Measurements from ENCODE around the gene KIF1B.

KIF1B gene

DNA sequence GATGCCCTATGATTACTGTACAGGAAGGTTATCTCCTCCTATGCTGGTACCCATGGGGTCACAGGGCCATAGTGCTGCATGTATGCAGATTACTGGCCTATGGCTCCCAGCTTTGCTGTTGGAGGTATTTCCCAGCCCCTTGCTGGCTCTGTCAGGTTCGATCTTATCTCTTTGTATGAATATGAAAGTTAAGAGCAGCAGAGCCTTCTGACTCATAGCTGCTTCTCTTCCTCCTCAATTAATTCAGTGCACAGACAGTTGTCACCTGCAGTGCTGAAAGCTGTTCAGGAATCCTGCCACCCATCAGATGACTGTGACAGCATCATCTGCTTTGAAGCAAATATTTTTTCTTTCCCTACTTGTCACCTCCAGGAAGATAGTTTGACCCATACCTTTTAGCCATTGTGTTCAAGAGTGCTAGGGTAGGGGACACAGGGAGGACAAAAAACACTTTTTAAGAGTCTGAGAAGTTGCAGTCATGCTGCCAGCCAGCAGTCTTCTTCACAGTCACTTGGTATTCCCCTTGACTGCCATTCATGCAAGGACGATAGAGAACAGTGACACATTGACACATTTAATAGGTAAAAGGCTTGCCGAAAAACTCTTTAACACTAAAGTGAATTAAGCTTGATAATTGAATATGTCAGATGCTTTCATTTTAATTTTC, 73.1 kb downstream of the KIF1B start:
- DNase-seq, result no peak

DNA sequence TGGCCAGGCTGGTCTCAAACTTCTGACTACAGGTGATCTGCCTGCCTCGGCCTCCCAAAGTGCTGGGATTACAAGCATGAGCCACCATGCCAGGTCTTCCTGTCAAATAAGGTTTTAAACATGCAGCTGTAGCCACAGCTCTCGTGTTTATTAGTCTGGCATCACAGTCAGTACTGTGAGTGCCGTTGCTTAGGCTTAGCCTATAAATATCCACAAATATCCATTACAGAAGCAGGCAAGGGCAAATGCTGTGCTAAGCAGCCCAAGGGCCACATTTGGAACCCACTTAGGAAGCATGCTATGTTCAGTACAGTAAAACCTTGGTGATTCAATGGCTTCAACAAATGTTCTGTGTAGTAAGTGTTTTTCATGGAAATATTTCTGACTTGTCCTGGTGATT, 75.9 kb downstream of the KIF1B start:
- DNase-seq, result no peak

DNA sequence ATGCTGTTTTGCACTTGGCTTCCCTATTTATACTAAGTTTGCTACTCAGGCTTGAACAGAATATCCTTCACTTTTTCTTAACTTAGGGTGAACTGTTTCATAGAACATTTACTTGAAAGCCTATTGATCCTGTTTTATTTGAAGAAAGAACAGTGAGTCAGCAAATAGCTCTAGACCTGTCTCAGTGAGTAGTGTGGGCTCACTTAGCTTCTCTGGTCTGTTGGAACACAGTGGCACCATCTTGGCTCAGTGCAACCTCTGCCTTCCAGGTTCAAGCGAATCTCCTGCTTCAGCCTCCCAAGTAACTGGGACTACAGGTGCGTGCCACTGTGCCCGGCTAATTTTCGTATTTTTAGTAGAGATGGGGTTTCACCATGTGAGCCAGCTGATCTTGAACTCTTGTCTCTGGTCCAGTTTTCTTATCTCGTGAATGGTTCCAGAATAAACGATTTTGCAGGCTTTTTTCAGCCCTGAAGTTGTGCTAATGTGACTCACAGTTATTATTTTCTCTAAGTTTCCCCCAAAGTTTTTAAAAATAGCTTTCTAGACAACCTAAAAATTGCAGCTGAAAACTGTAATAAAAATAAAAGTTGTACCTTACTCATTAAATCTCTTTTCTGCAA, 76.8 kb downstream of the KIF1B start:
- DNase-seq, result no peak

DNA sequence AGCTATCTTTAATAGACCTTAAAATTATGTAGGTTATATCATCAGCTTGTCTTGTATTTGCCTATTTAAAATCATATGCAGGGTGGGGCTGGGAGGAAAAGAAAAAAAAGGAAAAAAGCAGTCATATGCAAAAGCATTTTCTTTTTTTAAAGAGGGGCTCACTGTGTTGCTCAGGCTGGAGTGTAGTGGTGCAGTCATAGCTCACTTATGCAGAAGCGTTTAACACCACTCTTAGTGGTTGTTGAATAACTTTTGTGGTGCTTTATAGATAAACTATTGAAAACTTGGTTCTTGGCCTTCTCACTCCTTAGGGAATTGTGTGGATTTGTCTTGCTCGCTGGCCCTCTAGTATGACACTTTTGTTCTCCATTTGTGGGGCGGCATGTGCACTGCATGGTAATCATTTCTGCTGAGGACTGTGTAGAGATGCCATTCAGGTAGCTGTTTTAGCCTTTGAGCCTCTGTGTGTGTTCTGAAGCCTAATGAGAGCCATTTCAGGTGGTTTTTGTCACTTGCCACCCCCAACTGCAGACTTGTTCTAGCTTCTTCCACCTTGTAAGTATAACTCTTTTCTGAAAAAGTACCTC, 77.8 kb downstream of the KIF1B start:
- DNase-seq, result no peak

DNA sequence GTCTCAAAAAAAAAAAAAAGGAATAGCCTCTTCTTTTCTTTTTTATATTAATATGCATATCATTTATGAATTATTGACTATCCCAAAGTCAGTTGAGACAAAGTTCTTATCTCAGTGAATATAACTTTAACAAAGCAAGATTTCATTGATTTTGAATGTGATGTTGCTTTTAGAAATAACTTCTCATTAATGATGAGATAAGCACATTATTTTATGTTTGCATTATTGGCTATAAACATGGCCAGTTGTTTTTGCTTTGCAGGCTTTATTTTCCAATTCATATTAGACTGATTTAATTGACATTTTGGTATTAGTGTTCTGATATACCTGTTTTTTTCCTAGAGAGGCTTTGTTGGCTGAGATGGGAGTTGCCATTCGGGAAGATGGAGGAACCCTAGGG, 81.3 kb downstream of the KIF1B start:
- no peak for DNase-seq

DNA sequence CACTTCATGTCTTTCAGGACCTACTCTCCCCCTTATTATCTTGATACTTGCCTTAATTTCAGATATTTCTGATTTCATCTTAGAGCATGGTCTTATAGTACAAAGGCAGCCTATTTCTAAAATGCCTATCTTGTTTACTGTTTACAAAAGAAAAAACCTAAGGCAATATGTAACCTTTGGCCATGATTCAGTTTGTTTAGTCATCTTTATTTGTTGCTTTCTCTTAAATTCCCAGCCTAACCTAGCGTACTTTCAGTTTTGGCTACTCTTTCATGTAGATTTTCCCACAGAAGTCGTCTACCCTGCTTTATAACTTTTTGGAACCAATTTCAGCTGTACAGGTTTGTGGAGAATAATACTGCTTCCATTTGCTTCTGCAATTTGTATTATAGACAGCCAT, 81.8 kb downstream of the KIF1B start:
- no peak for DNase-seq

DNA sequence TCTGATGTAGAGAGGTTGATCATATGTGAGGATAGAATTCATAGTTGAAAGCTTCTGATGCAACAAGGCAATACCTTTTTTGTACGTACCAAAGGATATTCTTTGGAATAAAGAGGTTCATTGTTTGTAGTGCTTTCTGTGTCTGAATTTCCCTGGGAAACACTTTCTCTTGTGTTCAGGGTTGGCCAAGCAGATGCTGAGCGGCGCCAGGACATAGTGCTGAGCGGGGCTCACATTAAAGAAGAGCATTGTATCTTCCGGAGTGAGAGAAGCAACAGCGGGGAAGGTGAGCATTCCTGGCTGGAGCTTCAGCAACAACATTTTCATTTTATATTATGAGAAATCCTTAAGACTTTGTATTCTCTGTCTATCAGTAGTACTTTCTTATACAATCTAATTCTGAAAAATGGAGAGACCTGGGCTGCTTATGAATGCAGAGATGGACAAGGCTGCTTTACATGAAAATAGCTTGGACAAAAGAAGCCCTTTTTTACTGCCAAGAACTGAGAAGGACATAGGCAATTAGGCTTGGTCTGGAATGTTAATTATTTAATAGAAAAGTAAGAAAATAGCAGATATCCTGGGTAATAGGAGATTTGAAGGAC, 85.2 kb downstream of the KIF1B start:
- DNase-seq, result no peak

DNA sequence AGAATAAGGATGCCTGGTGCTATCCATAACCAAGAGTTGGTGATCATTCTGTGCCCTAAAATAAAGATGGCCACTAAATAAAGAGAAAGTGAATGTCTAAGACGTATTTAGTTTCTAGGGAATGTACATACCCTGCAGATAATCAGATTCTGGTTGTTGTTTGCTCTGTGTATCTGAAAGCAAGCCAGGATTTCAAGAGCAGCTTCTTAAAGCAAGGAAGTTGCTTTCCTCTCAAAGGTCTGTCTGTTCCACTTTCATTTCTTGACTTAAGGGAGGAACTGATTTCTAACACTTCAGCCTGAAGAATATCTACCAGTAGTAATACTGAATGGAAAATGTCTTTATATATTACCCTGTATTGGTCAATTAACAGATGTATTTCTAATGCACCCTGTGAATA, 88.8 kb downstream of the KIF1B start:
- DNase-seq, result no peak

DNA sequence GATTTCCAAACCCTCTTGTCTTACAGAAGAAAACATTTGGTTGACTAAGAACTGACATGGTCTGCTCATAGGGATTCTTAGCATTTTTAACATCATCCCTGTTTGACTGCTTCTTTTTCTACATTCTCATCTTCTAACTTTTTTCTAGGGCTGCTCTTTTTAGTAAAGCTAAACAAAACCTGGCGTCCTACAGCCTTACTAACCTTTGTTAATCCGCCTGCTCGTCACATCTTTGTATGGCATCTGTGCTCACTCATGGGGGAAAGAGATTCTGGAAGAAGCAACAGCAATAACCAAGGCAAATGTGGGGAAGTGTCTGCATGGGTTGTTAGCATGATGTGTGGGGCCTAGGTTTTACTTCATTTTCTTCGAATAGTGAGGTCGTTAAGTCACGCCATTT, 92.0 kb downstream of the KIF1B start:
- no peak for DNase-seq

DNA sequence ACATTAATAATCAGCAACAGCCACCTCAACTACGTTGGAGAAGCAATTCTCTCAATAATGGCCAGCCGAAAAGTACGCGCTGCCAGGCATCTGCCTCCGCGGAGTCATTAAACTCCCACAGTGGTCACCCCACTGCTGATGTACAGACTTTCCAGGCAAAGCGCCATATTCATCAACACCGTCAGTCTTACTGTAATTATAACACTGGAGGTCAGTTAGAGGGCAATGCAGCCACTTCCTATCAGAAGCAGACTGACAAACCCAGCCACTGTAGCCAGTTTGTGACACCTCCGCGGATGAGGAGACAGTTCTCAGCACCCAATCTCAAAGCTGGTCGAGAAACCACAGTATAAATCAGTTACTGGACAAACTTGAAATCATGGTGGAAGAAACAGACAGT, 93.9 kb downstream of the KIF1B start:
- DNase-seq, result no peak

DNA sequence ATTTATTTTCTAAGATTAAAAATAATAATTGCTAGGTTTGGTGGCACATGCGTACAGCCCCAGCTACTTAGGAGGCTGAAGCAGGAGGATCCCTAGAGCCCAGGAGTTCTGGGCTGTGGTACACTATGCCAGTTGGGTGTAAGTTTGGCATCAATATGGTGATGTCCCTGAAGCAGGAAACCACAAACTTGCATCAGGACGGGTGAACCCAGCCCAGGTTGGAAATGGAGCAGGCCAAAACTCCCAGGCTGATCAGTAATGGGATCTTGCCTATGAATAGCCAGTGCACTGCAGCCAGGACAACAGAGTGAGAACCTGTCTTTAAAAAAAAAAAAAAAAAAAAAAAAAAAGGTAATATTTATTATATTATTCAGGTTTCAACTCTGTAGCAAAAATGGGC, 96.1 kb downstream of the KIF1B start:
- DNase-seq, result no peak

DNA sequence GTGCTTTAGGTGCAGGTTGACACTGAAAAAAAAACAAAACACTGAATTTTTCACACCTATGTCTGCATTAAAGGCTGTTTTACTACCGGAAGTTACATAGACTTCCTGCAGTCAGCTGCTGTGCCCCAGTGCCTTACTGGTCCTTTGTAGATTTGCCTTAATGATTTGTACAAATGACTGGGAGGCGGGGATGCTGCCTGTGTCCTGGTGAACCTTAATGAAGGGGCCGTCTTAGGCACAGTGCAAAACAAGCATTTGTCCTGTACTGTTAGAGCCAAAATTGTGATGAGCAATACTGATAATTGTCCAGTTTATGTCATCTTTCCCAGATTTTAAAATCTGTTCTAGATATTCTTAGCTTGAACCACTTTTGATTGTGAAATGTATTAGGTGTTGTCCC, 97.6 kb downstream of the KIF1B start:
- no peak for DNase-seq

DNA sequence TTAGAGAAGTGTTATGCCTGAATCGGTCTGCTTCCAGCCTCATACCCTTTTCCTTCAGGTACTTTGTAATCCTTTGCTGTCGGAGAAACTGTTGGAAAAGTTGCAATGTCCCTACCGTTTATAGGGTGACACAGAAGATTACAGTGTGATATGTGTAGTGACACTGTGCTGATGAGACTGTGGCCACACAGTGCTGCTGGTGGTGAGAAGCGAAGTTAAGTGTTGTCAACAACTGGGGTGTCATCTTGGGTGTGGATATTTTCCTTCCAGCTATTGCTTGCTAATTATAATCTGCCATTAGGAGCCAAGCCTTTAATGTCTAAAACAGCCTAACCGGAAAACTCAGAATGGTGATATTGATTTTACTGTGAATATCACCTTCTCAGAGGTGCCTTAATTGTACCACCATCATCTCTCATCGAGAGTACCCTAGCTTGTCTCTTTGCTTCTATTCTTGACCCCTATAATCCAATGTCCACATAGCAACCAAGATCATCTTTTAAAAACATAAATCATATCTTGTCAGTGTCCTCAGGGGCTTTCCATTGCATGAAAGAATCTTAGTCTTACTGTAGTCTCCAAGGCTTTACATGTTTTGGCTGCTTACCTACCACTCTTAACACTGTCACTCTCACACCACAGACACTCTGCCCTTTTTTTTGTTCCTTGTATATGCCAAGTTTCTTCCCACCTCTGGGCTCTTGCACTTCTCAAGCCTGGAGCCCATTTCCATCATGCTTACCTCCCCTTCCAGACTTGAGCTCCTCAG, 99.1 kb downstream of the KIF1B start:
- DNase-seq, result no peak

DNA sequence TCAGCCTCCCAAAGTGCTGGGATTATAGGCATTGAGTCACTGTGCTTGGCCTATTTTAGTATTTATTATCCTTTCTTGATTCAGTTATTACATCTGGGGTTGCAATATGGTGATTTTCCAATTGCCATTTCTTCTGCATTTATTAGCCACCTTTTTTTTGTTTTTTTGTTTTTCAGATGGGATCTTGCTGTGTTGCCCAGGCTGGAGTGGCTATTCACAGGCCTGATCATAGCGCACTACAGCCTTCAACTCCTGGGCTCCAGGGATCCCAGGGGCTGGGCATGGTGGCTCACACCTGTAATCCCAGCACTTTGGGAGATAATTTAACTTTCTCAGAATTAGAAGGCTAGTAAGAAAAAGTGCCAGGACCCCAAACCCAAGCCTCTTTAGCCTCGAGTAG, 106.4 kb downstream of the KIF1B start:
- no peak for DNase-seq

DNA sequence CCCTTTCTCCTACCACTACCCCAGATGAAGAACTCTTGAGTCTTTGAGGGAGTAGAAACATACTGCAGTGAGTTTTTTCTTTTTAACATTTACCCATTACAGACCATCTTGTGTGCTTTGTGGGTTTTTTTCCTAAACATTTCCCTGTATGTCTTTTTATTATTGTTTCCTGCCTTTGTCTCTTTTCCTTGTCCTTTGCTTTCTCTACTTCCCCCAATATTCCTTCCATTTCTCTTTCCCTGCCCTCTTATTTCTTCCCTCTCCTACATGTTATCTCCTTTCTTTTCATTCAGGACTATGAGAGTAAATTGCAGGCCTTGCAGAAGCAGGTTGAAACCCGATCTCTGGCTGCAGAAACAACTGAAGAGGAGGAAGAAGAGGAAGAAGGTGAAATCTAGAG, 109.4 kb downstream of the KIF1B start:
- no peak for DNase-seq

DNA sequence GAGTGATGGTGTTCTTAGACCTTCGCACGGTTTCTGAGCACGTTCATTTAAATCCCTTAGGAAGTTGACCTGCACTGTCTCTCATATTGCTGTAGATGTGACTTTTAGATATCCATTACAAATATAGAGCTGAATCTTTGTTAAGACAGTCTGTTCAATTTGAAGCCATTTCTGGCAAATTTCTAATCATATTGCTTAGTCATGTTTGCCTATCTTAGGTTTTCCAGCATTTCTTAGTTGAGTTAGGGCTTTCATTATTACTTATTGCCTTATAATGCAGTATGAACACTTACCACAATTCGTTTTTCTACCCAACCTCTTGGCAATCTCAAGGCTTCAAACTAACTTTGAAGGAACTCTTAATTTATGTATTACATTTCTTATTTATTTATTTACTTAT, 110.0 kb downstream of the KIF1B start:
- DNase-seq, result no peak

DNA sequence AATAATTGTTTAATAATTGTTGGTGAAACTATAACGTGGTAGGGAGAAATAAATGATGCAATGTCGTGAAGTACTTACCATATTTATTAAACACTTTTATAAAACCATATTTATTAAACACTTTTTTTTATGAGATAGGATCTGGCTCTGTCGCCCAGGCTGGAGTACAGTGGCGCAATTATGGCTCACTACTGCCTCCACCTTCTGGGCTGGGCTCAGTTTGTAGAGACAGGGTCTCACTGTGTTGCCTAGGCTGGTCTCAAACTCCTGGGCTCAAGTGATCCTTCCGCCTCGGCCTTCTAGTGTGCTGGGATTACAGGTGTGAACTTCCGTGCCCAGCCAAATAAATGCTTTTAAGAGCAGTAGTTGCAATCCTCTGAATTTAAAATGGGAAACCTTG, 112.5 kb downstream of the KIF1B start:
- no peak for DNase-seq

DNA sequence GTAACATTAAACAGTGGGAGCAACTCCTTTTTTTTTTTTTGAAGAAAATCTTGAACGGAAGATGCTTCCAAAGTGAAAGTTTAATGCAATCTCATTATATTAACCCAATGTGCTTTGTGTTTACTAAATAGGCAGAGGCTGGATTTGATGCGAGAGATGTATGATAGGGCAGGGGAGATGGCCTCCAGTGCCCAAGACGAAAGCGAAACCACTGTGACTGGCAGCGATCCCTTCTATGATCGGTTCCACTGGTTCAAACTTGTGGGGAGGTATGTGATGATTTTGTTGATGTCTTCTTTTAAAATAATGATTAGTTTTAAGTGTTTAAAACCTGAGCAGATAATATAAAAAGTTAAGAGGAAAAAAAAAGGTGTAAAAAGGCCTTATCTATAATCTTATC, 114.3 kb downstream of the KIF1B start:
- no peak for DNase-seq

DNA sequence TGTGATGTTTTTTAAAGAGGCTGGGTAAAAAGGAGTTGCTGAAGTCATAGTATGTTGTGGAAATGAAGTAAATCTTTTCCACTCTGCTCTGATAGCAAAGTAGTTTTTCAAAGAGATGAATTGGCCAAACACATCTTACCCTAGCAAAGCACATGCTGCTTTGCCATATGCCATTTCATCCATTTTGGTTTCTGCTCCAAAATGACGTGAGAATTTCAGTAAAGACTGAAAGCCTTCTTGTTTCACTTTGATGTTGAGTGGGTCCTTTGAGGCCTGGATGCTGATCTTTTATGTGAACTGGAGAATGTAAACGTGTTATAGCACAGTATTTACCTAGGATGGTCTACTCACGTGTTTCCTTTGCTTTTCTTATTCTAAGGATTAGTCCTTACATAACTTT, 115.2 kb downstream of the KIF1B start:
- no peak for DNase-seq

DNA sequence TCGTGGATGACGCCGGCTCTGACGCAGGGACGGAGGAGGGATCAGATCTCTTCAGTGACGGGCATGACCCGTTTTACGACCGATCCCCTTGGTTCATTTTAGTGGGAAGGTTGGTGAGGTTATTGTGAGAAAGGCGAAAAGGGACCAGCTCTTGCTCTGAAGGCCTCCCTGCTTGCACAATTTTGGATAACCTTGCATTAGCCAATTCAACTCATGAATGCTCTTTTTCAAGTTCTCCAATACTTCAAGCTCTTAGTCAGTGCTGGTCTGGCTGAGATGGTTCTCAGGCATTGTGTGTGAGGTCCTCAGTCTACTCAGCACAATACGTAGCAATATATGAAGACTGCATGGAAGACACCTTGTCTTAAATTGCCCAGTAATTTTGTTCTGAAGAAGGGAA, 115.9 kb downstream of the KIF1B start:
- DNase-seq, result no peak

DNA sequence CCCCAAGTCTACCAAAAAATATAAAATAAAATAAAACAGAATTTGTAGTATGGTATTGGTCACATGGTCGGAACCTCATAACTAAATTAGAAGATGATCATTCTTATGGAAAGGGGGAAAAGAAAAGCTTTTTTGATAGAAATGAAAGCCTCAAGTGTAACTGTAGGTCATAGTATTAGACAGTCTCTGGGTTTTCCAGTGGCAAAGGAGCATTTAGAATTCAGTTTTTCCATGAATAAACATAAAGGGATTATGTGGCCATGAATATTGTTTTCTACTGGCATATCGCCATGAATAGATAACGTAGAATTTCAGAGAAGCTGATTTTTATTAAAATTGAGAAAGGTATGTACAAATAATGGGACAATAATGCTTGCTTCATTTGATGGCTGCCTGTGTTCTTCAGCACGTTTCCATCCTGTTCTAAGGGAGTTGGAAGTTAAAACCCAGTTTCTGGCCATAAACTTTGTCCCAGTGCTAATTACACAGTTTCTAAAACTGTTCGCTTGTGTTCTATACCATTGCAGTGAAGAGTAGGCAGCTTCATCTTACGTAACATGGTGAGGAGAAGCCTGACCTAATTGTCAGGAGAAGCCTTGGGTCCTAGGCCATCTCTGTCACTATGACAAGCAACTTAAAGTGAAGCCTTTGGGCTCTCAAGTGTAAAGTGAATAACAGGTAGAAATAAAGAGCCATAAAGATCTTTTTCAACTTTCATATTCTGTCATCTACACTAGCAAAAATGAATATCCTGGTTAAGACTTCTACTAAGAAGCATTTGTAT, 118.0 kb downstream of the KIF1B start:
- DNase-seq, result no peak

DNA sequence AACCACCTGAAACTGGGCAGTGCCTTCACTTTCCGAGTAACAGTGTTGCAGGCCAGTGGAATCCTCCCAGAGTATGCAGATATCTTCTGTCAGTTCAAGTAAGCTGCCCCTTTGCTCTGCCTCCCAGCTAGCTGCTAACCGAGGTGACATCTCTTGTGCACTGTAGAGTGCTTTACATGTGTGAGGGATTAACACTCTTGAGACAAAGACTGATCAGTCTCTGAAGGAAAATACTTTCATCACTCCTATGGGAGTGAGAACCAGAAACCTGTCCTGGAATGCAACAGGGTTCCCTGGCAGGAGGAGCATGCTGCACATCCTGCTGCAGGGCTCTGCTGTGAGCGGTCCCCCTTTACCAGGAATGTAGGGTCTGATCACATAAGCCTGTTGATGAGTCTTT, 127.1 kb downstream of the KIF1B start:
- no peak for DNase-seq

DNA sequence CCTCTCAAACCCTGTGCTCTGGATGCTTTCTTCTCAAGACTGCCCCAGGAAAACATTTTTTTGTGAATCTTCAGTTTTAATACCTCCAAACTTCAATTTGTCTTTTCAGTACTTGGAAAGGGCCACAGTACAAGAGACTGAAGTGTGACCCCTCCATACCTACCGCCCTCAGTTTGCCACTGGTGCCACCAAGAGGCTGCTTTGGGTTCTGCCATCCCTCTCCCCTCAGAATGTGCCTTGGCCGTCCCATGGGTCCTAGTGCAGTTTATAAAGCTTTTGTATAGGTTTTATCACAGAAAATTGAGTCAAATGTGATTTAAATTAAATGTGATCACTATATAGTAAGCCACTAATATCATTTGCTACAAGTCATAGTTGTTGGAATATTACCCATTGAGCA, 127.7 kb downstream of the KIF1B start:
- DNase-seq, result peak; percentile 56

Measured in right forelimb (tissue), 1 donor.